Middle frontal gyrus (tissue), 1 donor: ENCODE results near the gene BTBD3.

ENCODE experiments used
- DNase-seq: peaks from one replicate; pipeline ENCODE4 v3.0.0-alpha.2; 2015; ENCODE audit warnings: low spot score; ENCODE audit errors: extremely low spot score

Gene BTBD3

GRCh38 chr20:11965602-11966001 lies 47.9 kb downstream of the BTBD3 start:
- DNase-seq, result no peak

GRCh38 chr20:11966186-11966585 lies 48.5 kb downstream of the BTBD3 start:
- no peak for DNase-seq

GRCh38 chr20:11970243-11970836 lies 52.6 kb downstream of the BTBD3 start:
- DNase-seq, result no peak

- peak; percentile 25 for DNase-seq
Measured at GRCh38 chr20:11972478-11972877, 54.8 kb downstream of the BTBD3 start.
